ENCODE results near the gene KCP. TPM values are rescaled to one million over a fixed set of nuclear protein-coding genes. Genes with fewer than 3 reads are reported as not detected.

Gene KCP
- total RNA-seq, 1 experiment from 2014 or later, result 0.50 TPM

GRCh38 chr7:128932862-128933179, 22.3 kb upstream of the KCP start:
- TF ChIP-seq, protein P1, sequence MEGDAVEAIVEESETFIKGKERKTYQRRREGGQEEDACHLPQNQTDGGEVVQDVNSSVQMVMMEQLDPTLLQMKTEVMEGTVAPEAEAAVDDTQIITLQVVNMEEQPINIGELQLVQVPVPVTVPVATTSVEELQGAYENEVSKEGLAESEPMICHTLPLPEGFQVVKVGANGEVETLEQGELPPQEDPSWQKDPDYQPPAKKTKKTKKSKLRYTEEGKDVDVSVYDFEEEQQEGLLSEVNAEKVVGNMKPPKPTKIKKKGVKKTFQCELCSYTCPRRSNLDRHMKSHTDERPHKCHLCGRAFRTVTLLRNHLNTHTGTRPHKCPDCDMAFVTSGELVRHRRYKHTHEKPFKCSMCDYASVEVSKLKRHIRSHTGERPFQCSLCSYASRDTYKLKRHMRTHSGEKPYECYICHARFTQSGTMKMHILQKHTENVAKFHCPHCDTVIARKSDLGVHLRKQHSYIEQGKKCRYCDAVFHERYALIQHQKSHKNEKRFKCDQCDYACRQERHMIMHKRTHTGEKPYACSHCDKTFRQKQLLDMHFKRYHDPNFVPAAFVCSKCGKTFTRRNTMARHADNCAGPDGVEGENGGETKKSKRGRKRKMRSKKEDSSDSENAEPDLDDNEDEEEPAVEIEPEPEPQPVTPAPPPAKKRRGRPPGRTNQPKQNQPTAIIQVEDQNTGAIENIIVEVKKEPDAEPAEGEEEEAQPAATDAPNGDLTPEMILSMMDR (IDR thresholded peaks at IDR 0.05; ENCODE audit: insufficient read depth in 1 of 2, low read depth in 1 of 2, low read length in 1 of 2, severe bottlenecking in 1 of 2, unreplicated experiment in 1 of 2), result no peak
- no peaks in the 10 kb centered on the region for H3K36me3 ChIP-seq (ENCODE audit: control insufficient read depth, insufficient read depth, low read length)
- peaks cover 7% of the 10 kb centered on the region for H3K4me1 Mint-ChIP-seq (ENCODE audit: low read depth, unreplicated experiment)
- H3K4me1 ChIP-seq, result peaks cover 8% of the 10 kb centered on the region
- no peaks in the 10 kb centered on the region for H3K36me3 Mint-ChIP-seq (ENCODE audit: insufficient read depth, unreplicated experiment)
- H3K4me3 Mint-ChIP-seq (ENCODE audit: unreplicated experiment), result no peak overlapping the region
- no peaks in the 10 kb centered on the region for H3K9me3 ChIP-seq
- intact Hi-C loops (cut with micrococcal nuclease; ENCODE audit: unreplicated experiment), result no loop called here
- H3K27me3 Mint-ChIP-seq (ENCODE audit: insufficient read depth, unreplicated experiment), result peaks cover 5% of the 10 kb centered on the region
- no peaks in the 10 kb centered on the region for H3K9me3 Mint-ChIP-seq (ENCODE audit: unreplicated experiment)
- no peak overlapping the region for H3K27ac Mint-ChIP-seq (ENCODE audit: unreplicated experiment)
- no peak for DNase-seq
- no peaks in the 10 kb centered on the region for H3K27me3 ChIP-seq (replicated peaks; ENCODE audit: control insufficient read depth, insufficient read depth, low read length)
- ChIA-PET POLR2A (no interaction called here), CTCF (no interaction called here)
- H3K4me3 ChIP-seq (ENCODE audit: low read depth, low read length), result no peak overlapping the region
- BruUV-seq (replicated peaks), result no TSS peak

- intact Hi-C loops (cut with micrococcal nuclease; ENCODE audit: unreplicated experiment), result no loop called here
- H3K4me3 ChIP-seq (ENCODE audit: low read depth, low read length), result no peak overlapping the region
- CTCF ChIA-PET, result no interaction called here
- H3K4me1 ChIP-seq, result peaks cover 8% of the 10 kb centered on the region
- Mint-ChIP-seq H3K4me3 (ENCODE audit: unreplicated experiment) (no peak overlapping the region), H3K27ac (ENCODE audit: unreplicated experiment) (no peak overlapping the region), H3K4me1 (ENCODE audit: low read depth, unreplicated experiment) (peaks cover 5% of the 10 kb centered on the region), H3K27me3 (ENCODE audit: insufficient read depth, unreplicated experiment) (peaks cover 5% of the 10 kb centered on the region), H3K9me3 (ENCODE audit: unreplicated experiment) (no peaks in the 10 kb centered on the region), H3K36me3 (ENCODE audit: insufficient read depth, unreplicated experiment) (no peaks in the 10 kb centered on the region)
- H3K36me3 ChIP-seq (ENCODE audit: control insufficient read depth, insufficient read depth, low read length), result no peaks in the 10 kb centered on the region
- no TSS peak for BruUV-seq (replicated peaks)
- no peaks in the 10 kb centered on the region for H3K9me3 ChIP-seq
- TF ChIP-seq, protein P1 (IDR thresholded peaks at IDR 0.05; ENCODE audit: insufficient read depth in 1 of 2, low read depth in 1 of 2, low read length in 1 of 2, severe bottlenecking in 1 of 2, unreplicated experiment in 1 of 2), result no peak
- H3K27me3 ChIP-seq (replicated peaks; ENCODE audit: control insufficient read depth, insufficient read depth, low read length), result no peaks in the 10 kb centered on the region
- DNase-seq, result peak in 1 of 2 experiments; percentile 26
- POLR2A ChIA-PET, result no interaction called here
Observed at GRCh38 chr7:128931965-128932861, 21.7 kb upstream of the KCP start.

DNA sequence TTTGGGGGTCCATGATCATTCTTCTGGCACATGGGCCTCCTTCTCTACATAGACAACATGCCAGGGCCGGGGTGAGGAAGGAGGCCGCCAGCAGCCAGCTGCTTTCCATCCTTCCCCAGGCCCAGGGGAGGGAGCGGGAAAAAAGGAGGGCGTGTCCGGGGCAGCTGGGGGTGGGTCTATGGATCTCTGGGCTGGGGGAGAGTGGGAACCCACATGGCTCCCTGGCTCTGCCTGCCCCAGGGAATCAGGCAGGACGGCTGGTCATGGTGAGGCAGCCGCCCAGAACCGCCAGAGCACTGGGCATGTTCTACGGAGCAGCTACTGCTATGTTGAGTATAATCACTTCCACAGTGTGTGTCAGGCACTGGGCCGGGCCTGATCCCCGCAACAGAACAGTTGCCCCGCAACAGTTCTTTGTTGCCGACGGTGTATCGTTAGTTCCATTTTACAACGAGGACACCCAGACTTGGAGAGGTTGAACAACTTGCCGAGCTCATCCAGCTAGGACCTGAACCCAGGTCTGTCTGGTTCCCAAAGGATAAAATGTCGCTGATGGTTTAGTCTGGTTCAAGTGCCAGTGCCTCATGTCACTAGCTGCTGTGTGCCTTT, 20.8 kb upstream of the KCP start:
- Histone ChIP-seq H3K4me3 (ENCODE audit: low read depth, low read length) (no peak overlapping the region), H3K9me3 (no peaks in the 10 kb centered on the region), H3K27me3 (replicated peaks; ENCODE audit: control insufficient read depth, insufficient read depth, low read length) (no peaks in the 10 kb centered on the region), H3K4me1 (peaks cover 1% of the 10 kb centered on the region), H3K36me3 (ENCODE audit: control insufficient read depth, insufficient read depth, low read length) (no peaks in the 10 kb centered on the region)
- no TSS peak for BruUV-seq (replicated peaks)
- TF ChIP-seq, protein P1 (IDR thresholded peaks at IDR 0.05; ENCODE audit: insufficient read depth in 1 of 2, low read depth in 1 of 2, low read length in 1 of 2, severe bottlenecking in 1 of 2, unreplicated experiment in 1 of 2), result no peak
- DNase-seq, result no peak
- H3K9me3 Mint-ChIP-seq (ENCODE audit: unreplicated experiment), result no peaks in the 10 kb centered on the region
- H3K4me3 Mint-ChIP-seq (ENCODE audit: unreplicated experiment), result no peak overlapping the region
- intact Hi-C loops (cut with micrococcal nuclease; ENCODE audit: unreplicated experiment), result no loop called here
- peaks cover 1% of the 10 kb centered on the region for H3K27me3 Mint-ChIP-seq (ENCODE audit: insufficient read depth, unreplicated experiment)
- ChIA-PET POLR2A (no interaction called here), CTCF (no interaction called here)
- H3K27ac Mint-ChIP-seq (ENCODE audit: unreplicated experiment), result no peak overlapping the region
- no peaks in the 10 kb centered on the region for H3K4me1 Mint-ChIP-seq (ENCODE audit: low read depth, unreplicated experiment)
- H3K36me3 Mint-ChIP-seq (ENCODE audit: insufficient read depth, unreplicated experiment), result no peaks in the 10 kb centered on the region

Measured in Caco-2 (cell line).